Measurements from ENCODE around the gene EIF3A.
A peak's percentile ranks its signal among the peaks of the same experiment; 100 is the strongest.
"Not testable (repeated sequence)": the region's sequence is repeated elsewhere in the genome, so short reads cannot be mapped to it uniquely, and the experiment has no call there.

The EIF3A gene

DNA sequence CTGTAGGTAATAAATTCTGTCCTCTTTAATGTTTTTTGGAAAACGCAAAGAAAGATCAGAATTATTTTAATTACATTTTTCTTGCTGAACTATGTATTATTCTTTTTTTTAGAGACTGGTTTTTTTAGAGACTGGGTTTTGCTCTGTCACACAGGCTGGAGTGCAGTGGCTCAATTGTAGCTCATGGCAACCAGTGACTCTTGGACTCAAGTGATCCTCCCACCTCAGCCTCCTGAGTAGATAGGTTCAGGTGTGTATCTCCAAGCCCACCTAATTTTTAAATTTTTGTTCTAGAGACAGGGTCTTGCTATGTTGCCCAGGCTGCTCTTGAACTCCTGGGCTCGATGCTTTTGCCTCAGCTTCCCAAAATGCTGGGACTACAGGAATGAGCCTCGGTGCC is 18.0 kb upstream of the EIF3A start:
- DNase-seq (ENCODE audit: low read depth) = no peak

DNA sequence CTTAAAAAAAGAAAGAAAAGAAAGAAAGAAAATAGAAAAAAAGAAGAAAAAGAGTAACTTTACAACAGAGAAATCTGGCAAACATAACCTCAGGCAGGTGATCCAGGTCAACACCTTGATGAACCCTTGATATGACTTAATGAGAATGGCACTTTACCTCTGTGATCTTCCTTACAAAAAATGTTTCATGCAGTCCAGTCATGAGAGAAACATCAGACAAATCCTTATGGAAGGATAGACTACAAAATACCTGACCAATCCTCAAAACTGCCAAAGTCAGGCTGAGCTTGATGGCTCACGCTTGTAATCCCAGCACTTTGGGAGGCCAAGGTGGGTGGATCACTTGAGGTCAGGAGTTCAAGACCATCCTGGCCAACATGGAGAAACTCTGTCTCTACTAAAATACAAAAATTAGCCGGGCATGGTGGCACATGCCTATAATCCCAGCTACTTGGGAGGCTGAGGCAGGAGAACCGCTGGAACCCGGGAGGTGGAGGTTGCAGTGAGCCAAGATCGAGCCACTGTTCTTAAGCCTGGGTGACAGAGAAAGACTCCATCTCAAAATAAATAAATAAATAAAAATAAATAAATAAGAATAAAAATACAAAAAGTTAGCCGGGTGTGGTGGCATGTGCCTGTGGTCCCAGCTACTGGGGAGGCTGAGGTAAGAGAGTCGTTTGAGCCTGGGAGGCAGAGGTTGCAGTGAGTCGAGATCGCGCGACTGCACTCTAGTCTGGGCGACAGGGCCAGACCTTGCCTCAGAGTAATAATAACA is 16.2 kb upstream of the EIF3A start:
- not testable (repeated sequence) for DNase-seq (ENCODE audit: low read depth)

DNA sequence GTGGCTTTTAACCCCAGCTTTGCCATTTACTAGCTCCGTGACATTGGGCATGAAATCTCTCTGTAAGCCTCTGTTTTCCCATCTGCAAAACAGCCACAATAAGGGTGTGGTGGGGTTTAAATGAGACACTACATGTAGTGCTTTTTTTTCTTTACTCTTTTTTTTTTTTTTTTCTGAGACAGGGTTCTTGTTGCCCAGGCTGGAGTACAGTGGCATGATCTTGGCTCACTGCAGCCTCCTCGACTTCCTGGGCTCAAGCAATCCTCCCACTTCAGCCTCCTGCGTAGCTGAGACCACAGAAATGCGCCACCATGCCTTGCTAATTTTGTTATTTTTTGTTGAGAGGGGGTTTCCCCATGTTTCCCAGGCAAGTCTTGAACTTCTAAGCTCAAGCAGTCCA is 15.0 kb upstream of the EIF3A start:
- no peak for DNase-seq (ENCODE audit: low read depth)

DNA sequence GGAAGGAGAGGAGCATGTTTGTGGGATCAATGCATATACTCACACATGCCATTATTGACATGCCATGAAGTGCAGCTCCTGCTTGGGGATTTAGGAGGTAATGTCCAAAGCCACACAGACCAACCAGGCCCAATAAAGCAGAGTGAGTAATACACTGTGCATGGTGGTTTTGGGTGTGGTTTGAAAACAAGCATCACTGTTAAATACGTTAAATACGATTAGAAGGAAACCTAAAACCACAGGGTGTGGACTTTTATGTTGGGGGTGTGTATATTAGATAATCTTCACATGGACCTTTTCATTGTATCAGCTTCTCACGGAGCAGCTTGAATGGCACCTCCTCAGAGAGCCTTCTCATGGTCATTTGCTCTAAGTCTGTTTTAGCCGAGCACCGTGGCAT is 10.4 kb upstream of the EIF3A start:
- peak; percentile 38 for DNase-seq (ENCODE audit: low read depth)

DNA sequence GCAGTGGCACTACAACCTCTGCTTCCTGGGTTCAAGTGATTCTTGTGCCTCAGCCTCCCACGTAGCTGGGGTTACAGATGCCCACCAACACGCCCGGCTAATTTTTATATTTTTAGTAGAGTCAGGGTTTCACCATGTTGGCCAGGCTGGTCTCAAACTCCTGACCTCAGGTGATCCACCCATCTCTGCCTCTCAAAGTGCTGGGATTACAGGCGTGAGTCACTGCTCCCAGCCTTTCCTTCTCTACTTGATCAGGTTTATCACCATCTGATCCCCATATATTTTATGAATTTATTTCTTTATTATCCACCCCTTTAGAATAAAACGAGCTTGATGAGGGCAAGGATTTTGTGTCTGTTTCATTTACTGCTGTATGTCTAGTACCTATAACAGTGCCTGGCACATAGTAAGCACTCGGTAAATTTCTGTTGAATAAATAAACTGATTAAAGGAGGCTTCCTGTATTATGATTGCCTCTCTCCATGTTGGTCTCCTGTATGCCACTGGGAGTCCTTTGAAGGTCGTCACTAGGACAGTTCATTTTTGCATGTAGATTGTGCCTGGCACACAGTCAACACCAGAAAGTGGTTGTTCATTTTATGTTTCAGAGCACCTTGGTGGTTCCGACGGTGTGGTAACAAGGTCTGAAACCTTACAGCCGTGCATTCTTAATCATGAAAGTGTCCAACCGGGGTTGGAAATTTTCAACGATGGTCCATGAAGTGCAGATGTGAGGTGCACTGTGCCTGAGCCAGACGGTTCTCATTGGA is 9.6 kb upstream of the EIF3A start:
- DNase-seq (ENCODE audit: low read depth) = no peak

DNA sequence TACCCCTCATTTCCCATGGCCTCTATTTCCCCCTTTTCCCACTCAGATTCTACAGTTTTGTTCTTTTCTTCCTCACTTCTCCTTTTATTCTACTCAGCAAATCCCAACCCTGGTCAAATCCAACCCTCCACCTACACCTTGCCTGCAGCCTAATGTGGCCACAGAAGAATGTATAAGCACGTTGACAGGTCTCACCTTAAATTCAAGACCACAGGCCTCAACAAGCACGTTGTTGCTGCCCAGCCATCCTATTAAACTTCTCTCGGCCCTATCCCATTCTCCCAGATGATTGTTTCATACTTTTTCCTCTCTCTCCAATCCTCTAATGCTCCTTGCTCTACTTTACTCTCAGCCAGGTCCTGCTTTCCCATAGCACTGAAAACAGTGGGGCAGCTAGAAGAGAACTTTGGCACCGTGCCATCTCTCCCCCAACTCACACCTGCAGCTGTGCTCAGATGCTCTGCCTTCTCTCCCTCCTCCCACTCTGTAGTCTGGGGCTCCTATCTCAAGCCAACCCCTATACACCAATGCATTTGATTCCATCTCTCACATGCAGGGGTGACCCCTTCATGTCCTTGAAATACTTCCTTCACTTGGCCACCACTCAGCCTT is 6.8 kb upstream of the EIF3A start:
- DNase-seq (ENCODE audit: low read depth) = no peak

DNA sequence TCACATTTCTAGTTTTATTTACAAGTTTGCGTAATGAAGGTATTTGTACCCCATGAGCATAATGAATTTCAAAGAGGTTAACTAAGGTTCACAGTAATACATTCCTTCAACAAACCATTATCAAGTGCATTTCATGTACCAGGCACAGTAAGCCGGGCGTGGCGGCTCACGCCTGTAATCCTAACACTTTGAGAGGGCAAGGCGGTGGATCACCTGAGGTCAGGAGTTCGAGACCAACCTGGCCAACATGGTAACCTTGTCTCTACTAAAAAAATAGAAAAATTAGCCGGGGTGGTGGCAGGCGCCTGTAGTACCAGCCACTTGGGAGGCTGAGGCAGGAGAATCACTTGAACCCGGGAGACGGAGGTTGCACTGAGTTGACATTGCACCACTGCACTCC is 4.3 kb upstream of the EIF3A start:
- DNase-seq (ENCODE audit: low read depth) = no peak

DNA sequence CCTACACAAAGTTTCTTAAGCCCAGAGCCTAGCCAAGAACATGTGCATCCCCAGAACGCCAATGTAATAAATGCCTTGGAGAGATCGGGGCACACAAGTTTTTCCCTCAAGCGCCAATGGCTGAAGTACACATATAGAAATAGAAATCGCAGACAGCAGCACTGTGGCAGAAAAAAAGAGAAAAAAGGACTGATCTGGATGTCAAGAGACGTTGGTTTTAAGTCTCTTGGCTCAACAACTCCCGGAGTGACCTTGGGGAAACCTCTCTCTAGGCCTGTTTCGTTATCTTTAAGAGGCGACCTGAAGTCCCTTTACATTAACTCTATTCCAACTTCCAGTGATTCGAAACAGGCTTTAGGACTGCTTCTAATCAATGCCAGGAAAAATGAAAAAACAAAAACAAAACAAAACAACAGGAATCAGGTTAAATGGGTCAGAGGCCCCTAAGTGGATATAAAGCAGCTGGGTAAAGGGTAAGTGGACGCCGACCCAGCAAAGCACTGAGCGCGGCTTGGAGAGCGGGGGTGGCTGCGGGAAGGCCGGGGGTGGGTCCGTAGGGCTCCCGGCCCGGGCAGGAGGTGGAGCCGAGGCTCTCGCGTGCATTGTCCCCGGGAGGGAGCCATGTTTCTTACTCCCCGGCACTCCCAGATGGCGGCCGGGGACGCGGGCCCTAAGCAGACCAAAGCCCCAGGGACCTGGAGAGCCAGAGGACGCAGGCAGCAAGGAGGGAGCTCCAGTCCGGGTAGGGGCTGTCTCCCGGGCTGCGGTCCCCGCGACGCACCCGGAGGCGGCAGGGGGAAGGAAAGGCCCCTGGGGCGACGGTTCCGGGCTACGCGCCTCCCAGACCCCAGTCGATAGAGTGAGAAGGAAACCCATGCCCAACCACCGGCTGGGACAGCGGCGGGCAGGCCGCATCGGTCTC is 757 bp downstream of the EIF3A start:
- DNase-seq (ENCODE audit: low read depth) = peak; percentile 53

DNA sequence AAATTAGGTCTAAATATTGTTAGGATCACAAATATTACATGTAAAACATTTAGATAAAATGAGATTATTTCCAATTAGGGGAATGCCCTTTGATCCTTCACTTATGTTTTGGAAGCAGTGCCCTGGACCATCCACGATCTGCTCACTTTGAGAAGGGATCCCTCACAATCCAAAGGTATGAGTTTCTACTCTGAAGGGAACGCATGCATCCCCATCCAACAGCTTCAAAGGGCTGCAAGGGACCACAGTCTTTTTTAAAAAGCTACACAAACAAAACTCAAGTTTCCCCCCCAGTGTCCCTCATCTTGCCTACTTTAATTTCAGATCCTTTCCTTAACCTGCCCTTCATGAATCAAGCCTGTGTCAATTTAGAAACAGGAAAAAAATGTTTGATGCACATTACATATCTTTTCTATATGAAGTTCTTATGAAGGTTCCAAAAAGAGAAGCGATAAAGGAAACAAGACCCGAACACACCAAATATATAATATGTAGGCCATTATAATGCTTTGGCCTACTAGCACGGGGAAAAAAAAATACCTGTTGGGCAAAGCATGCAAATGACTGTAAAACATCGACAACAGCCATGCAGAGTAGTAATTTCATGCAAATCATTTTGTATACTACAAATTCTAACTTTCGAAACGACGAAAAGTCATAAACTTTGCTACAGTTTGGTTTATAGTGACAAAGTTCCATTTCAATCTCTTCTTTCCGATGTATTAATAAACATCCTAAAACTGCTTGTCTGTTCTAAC is 2.0 kb downstream of the EIF3A start:
- no peak for DNase-seq (ENCODE audit: low read depth)

DNA sequence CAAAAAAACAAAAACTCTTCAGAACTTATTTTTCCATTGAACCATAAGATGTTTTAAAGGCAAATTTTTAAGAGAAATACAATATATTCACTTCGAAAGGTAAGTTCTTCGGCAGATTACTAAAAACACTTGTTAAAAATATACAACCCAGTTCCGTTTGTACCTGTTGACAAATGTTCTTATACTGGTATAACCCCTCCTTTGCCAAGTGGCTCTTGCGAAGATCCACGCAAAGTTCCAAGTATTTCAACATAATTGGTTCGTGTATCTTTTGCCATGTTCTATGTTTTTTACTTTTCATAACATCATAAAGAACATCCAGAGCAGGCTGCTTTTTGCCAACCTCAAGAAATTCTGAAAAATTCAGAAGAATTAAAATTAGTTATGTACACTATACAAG is 7.0 kb downstream of the EIF3A start:
- DNase-seq (ENCODE audit: low read depth) = no peak

DNA sequence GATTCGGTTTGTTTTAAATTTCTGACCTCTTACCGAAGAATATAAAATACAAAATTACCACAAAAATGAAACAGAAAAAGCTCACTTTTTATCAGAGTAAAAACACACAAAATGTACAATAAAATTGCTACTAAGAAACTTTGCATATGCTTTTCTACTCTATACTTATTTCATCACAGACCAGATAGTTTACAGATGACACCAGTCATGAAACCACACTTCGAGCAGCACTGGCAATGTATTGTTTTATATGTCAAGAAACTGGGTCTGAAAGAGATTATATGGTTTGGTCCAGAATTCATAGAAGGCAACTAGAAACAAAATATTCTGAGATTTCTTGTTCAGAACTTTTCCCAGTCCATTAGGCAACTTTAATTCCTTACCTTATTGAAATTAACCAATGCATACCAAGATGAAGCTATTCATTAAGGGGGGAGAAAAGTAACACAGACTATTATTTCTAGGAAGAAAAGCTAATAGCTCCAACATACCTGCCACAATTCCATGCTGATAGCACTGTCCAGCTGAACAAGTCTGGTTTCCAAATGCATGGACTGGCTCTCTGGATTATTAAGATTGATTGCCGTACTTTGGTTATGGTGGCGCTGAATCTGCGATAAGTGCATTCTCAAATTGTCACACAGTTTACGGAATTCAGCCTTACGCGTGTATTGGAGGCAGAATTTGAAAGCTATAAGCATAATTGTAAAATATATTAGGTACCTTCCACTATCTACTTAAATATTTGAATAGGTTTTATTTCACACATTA is 10.0 kb downstream of the EIF3A start:
- no peak for DNase-seq (ENCODE audit: low read depth)

DNA sequence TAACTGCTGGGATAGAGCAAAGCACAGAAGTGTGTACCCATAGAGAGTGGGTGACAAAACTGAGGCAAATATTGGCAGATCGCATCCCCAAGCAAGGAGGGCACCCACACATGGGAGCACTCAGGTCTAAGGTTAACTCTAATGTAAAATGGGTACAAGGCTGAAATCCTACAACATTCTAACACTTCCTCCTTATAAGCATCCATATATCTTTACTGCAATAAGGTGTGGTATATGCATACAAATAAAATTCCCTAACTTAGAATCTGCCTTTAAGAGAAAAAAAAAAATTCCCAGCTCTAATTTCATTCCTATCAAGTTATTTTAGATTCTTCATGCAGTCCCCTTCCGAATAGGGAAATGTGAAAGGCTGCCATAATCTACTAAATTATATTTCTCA is 18.7 kb downstream of the EIF3A start:
- no peak for DNase-seq (ENCODE audit: low read depth)

DNA sequence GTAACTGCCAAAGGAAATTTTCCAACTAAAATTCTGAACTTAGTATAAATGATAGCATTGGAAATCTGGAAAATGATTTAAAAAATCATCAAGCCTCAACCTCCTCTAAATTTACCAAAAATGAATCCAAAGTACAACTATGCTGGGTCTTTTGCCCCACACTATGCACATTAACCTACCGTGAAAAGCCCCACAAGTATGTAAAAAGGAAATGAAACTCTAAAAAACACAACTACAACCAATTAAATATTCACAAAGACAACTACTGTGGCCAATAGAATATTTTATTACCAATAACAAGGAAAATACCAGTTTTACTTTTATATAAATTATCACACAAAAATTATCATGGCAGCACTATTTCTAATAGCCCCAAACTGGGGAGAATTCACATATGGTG is 19.3 kb downstream of the EIF3A start:
- DNase-seq (ENCODE audit: low read depth) = no peak

DNA sequence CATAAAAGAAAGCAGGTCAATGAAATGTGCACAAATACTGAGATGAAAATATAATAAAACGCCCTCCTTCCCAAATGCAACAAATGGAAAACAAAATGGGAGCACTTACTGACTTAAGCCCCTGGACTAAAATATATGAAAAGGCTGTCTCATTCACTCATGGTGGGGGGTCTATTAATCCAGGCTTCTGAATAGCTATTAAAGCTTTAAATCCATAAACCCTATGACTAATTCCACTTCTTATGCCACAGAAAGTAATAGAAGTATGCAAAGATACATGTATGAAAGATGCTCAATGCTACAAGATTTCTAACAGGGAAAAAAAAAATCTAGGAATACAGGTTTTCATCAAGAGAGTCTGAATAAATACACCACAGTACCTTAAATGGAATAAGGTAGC is 20.5 kb downstream of the EIF3A start:
- DNase-seq (ENCODE audit: low read depth) = no peak

DNA sequence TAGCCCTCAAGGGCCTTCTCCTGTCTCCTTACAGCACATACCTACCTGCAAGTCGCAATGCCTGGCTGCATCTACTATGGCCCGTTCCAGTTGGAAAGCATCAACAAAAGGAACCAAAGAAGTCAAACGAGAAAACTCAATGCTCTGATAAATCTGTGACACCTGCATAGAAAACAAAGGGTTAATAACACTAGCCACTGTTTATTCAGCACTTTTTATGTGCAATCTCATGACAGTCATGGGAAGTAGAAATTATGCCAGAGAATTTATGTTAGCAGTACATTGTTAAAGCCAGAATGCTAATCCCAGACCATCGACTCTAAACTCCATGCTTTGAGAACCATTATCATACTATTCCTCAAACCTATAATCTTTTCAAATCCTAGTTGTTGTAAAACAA is 21.1 kb downstream of the EIF3A start:
- no peak for DNase-seq (ENCODE audit: low read depth)

DNA sequence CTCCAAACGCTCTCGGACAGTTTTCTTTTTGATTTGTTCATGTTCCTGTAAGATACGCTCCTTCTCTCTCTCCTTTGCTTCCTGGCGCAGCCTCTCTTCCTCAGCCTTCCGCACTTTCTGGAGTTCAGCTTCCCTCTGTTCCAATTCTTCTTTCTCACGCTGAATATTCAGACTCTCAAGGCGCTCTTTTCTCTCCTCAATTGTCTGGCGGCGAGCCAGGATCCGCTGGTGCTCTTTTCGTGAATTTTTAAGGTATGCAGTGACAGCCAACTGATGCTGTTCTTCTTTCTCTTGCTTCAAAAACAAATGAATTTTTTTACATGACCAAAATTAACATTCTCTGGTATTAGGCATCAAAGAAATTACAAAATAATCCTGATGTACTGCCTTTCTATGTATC is 22.6 kb downstream of the EIF3A start:
- DNase-seq (ENCODE audit: low read depth) = no peak

DNA sequence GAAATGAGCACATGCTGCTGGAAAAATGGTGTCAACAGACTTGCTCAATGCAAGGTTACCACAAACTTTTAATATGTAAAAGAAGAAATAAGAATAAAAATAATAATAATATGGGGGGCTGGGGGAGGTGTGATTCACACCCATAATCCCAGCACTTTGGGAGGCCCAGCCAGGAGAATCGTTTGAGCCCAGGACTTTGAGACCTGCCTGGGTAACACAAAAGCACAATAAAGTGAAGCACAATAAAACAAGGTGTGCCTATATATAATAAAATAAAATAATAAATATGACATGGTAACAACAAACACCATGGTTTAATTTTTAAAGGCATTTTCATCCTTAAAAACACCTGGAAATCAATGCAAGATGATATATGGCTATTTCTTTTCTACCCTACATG is 25.1 kb downstream of the EIF3A start:
- no peak for DNase-seq (ENCODE audit: low read depth)

DNA sequence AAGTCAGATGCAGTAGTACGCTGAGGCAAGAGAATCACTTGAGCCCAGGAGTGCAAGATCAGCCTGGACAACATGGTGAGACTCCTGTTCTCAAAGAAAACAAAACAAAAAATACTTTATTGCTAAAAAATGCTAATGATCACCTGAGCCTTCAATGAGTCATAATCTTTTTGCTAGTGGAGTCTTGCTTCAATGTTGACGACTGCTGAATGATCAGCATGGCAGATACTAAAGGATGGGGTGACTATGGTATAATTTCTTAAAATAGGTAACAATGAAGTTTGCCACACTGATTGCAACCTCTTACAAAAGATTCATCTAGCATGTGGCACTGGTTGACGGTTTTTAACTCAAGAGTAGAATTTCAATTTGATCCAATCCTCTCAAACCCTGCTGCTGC is 28.8 kb downstream of the EIF3A start:
- DNase-seq (ENCODE audit: low read depth) = no peak

DNA sequence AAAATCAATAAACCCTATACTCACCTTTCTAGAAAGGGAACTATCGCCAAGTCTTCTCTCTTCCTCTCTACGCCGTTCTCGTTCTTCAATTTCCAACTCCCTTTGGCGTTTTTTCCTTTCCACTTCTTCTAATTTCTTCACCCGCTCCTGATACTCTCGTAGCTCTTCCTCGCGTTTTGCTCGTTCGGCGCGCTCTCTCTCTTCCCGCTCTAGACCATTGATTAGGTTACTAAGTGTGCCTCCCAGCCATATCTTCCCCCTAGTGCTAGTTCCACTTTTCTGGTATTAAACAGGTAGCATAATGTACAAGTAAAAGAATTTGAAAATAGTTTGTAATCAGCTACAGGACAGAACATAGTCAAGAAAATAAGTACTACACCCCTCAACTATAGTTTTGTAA is 30.8 kb downstream of the EIF3A start:
- DNase-seq (ENCODE audit: low read depth) = no peak

DNA sequence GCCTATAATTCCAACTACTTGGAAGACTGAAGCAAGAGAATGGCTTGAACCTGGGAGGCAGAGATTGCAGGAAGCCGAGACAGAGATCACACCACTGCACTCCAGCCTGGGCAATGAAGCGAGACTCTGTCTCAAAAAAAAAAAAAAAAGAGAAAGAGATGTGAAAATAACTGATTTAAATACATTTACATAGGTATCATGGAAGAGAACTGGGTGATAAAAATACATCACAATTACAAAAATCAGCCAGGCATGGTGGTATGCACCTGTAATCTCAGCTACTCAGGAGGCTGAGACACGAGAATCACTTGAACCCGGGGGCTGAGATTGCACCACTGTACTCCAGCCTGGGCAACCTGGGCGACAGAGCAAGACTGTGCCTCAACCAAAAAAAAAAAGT is 31.3 kb downstream of the EIF3A start:
- DNase-seq (ENCODE audit: low read depth) = no peak

DNA sequence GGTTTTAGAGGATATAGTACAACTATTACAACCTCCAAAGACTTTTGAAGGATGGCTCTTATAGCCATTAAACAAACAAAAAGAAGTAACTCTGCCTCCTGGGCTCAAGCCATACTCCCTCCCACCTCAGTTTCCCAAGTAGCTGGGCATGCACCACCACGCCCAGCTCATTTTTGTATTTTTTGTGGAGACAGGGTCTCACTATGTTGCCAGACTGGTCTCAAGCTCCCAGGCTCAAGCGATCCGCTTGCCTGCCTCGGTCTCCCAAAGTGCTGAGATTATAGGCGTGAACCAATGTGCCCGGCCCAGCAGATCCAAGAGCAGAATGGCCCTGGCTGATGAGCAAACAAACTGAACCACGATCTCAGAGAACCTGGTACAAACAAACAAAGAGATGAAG is 35.1 kb downstream of the EIF3A start:
- DNase-seq (ENCODE audit: low read depth) = no peak
